LNCAP (cell line): ENCODE data around the gene RP9.

ENCODE experiments used
- CTCF ChIP-seq: fragments of 450-650 bp; IDR thresholded peaks from 2 replicates; pipeline ENCODE4 v1.5.1; 2017; ENCODE audit warnings: mild to moderate bottlenecking

The RP9 gene

GRCh38 chr7:33101906-33102305 lies 7.3 kb downstream of the RP9 start:
- TF ChIP-seq CTCF = no peak

GRCh38 chr7:33100770-33101169 lies 8.4 kb downstream of the RP9 start:
- TF ChIP-seq CTCF = no peak

GRCh38 chr7:33099154-33099940 lies 9.9 kb downstream of the RP9 start:
- TF ChIP-seq CTCF = no peak

GRCh38 chr7:33093266-33093665 lies 15.9 kb downstream of the RP9 start:
- TF ChIP-seq CTCF = no peak

- TF ChIP-seq CTCF = no peak
Measured at GRCh38 chr7:33091641-33092191, 17.5 kb downstream of the RP9 start.

GRCh38 chr7:33091111-33091531 lies 18.1 kb downstream of the RP9 start:
- TF ChIP-seq CTCF = no peak

- no peak for TF ChIP-seq CTCF
Measured at GRCh38 chr7:33089142-33089541, 20.1 kb downstream of the RP9 start.
